ENCODE results near the gene DUS4L. TPM values are rescaled to one million over a fixed set of nuclear protein-coding genes. Genes with fewer than 3 reads are reported as not detected.
"Not testable (repeated sequence)": the region's sequence is repeated elsewhere in the genome, so short reads cannot be mapped to it uniquely, and the experiment has no call there.

DUS4L gene, protein sequence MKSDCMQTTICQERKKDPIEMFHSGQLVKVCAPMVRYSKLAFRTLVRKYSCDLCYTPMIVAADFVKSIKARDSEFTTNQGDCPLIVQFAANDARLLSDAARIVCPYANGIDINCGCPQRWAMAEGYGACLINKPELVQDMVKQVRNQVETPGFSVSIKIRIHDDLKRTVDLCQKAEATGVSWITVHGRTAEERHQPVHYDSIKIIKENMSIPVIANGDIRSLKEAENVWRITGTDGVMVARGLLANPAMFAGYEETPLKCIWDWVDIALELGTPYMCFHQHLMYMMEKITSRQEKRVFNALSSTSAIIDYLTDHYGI
- 13.9 TPM for total RNA-seq

DNA sequence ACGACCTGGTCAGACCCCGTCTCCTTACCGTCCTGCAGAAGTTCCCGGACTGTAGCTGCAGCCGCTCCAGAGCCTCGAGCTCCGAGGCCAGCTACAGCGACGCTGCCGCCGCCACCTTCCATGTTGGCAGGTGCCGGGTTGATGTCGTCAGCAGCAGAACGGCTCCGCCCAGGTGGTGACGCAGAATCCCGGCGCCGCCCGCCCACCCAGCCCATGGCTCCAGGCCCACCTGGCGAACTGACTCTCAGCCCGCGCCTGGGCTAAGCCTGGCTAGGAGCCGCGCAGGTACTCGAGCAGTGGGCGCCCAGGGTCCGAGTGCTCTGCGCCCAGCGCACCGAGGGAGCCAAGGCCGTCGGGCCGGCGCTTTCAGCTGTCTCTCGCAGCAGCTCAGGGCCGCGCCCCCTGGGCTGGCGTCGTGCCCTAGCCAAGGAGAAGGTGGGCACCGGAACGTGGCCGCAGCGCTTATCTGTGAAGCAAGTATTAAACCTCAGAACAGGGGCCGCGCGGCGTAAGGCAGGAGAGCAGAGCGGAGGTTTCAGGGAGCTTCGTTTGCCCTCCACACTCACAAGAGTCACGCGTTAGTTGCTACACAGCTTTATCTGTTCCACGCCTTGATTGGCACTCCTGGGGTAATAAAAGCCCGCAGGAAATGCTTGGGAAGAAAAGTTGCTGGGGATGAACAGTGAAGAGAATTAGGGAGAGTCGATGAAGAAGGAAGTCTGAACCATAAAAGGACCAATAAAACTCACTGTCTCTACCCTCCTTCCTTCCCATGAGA lies at the start of gene DUS4L, which contains the start of gene COG5:
TSS of gene DUS4L (plus strand) at position 197 of the 778 bp plus-strand sequence. CDS start 3,100 bp downstream, outside the sequence.
TSS of gene COG5 (minus strand) at position 146 of the 778 bp plus-strand sequence. CDS start at position 122, 24 bp downstream.
- Histone ChIP-seq H3K4me3 (ENCODE audit: low read length) (peak within 1 kb of the TSS; percentile 79), H3K27me3 (ENCODE audit: insufficient read depth, low read length) (no peaks in the 10 kb centered on the region), H3K9me3 (ENCODE audit: low read depth, low read length) (no peaks in the 10 kb centered on the region), H3K4me1 (ENCODE audit: insufficient read depth, low read length) (peaks cover 21% of the 10 kb centered on the region)

DNA sequence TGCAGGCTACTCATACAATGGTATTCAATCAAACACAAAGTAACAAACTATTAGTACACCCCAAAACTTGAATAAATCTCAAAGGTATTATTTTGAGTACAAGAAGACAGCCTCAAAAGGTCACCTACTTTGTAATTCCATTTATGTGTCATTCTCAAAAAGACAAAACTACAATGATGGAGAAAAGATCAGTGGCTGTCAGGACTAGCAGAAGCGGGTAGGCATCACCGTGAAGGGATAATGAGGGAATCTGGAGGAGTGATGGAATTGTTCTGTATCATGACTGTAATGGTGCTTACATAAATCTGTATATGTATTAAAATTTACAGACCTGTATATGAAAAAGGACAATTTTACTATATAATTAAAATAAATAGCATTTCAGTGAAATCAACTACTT lies 37.1 kb upstream of the DUS4L start:
- Histone ChIP-seq H3K27me3 (ENCODE audit: insufficient read depth, low read length) (no peaks in the 10 kb centered on the region), H3K4me3 (ENCODE audit: low read length) (no peak overlapping the region), H3K4me1 (ENCODE audit: insufficient read depth, low read length) (no peaks in the 10 kb centered on the region), H3K9me3 (ENCODE audit: low read depth, low read length) (no peaks in the 10 kb centered on the region)

DNA sequence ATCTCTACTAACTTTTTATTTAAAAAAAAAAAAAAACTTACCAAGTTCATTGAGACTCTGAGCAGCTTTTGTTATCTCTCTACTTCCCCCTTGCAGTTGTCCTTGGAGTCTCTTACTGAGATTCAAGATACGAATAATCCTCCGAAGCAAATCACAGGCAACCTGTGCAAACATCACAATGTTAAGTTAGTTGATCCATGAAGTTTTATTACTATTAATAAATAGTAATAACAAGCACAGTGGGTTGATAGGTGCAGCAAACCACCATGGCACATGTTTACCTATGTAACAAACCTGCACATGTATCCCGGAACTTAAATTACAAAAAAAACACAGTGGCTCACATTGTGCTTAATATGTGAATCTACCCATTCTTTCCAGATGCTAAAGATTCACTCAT lies 36.6 kb upstream of the DUS4L start:
- H3K27me3 ChIP-seq (ENCODE audit: insufficient read depth, low read length) = no peaks in the 10 kb centered on the region

DNA sequence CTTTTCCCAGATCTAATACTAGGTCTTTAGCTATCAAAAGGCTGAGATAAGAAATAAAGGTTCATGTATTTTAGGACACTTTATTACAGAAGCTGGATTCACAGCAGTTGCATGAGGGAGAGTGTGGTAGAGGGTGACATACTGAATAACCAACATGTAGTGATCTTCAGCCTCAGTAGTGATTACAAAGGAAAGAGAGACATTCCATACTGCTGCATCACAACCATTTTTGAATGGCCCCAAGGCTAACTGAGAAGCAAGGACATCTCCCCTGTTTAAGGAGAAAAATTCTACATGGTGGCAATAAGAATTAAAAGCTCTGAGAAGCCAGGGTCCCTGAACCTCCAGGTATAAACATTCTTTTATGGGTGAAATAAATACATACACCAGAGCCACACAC lies 35.3 kb upstream of the DUS4L start:
- Histone ChIP-seq H3K27me3 (ENCODE audit: insufficient read depth, low read length) (no peaks in the 10 kb centered on the region), H3K4me1 (ENCODE audit: insufficient read depth, low read length) (no peaks in the 10 kb centered on the region), H3K9me3 (ENCODE audit: low read depth, low read length) (no peaks in the 10 kb centered on the region), H3K4me3 (ENCODE audit: low read length) (no peak overlapping the region)

More for the DNA sequence above, 36.6 kb upstream of the DUS4L start:
- Histone ChIP-seq H3K4me1 (ENCODE audit: insufficient read depth, low read length) (no peaks in the 10 kb centered on the region), H3K4me3 (ENCODE audit: low read length) (no peak overlapping the region), H3K9me3 (ENCODE audit: low read depth, low read length) (no peaks in the 10 kb centered on the region)

DNA sequence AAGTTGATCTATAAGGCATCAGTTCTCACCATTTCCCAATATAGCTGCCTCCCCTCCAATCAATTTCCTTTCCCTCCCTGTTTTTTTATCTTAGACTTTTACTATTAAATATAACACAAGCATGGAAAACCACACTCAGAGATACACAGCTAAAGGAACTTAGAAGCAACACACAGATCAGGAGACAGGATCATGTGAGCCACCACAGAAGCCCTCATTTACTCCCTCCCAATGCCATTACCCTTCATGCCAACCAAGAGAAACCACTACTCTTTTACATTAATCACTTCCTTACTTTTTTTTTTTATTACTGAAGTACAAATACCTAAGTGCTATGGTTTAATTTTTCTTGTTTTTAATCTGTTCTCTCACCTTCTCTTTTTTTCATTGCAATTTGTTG lies 33.0 kb upstream of the DUS4L start:
- H3K9me3 ChIP-seq (ENCODE audit: low read depth, low read length) = no peaks in the 10 kb centered on the region
- H3K27me3 ChIP-seq (ENCODE audit: insufficient read depth, low read length) = no peaks in the 10 kb centered on the region
- no peak overlapping the region for H3K4me3 ChIP-seq (ENCODE audit: low read length)
- no peaks in the 10 kb centered on the region for H3K4me1 ChIP-seq (ENCODE audit: insufficient read depth, low read length)

DNA sequence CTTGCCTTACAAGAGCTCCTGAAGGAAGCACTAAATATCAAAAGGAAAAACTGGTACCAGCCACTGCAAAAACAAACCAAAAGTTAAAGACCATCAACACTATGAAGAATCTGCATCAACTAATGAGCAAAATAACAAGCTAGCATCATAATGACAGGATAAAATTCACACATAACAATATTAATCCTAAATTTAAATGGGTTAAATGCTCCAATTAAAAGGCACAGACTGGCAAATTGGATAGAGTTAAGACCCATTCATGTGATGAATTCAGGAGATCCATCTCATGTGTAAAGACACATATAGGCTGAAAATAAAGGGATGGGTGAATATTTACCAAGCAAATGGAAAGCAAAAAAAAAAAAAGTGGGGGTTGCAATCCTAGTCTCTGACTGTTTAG lies 29.6 kb upstream of the DUS4L start:
- no peaks in the 10 kb centered on the region for H3K27me3 ChIP-seq (ENCODE audit: insufficient read depth, low read length)
- H3K9me3 ChIP-seq (ENCODE audit: low read depth, low read length) = no peaks in the 10 kb centered on the region
- H3K4me1 ChIP-seq (ENCODE audit: insufficient read depth, low read length) = no peaks in the 10 kb centered on the region
- H3K4me3 ChIP-seq (ENCODE audit: low read length) = no peak overlapping the region

DNA sequence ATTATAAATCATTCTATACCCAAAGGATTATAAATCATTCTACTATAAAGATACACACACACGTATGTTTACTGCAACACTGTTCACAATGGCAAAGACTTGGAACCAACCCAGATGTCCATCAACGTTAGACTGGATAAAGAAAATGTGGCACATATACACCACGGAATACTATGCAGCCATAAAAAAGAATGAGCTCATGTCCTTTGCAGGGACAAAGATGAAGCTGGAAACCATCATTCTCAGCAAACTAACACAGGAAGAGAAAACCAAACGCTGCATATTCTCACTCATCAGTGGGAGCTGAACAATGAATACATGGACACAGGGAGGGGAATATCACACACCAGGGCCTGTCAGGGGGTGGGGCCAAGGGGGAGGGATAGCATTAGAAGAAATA lies 26.5 kb upstream of the DUS4L start:
- not testable (repeated sequence) for H3K27me3 ChIP-seq (ENCODE audit: insufficient read depth, low read length); H3K9me3 ChIP-seq (ENCODE audit: low read depth, low read length); H3K4me1 ChIP-seq (ENCODE audit: insufficient read depth, low read length); H3K4me3 ChIP-seq (ENCODE audit: low read length)

DNA sequence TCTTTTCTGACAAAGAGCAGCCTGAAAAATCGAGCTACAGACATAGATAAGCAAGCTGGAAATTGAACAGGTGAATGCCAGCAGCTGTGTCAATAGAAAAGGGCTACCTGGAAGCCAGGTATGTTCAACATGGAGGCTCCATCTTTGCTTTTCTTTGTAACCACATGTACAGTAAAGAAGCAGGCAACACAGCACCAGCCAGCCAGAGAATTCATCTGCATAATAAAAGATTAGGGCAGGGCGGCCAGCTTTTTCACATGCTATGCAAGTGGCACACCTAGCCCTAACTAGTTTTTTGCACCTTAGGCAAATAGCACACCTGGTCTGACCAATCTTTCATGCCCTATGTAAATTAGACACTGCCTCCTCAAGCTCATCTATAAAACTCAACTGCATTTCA lies 25.8 kb upstream of the DUS4L start:
- Histone ChIP-seq H3K27me3 (ENCODE audit: insufficient read depth, low read length) (no peaks in the 10 kb centered on the region), H3K4me3 (ENCODE audit: low read length) (no peak overlapping the region), H3K4me1 (ENCODE audit: insufficient read depth, low read length) (no peaks in the 10 kb centered on the region), H3K9me3 (ENCODE audit: low read depth, low read length) (no peaks in the 10 kb centered on the region)

DNA sequence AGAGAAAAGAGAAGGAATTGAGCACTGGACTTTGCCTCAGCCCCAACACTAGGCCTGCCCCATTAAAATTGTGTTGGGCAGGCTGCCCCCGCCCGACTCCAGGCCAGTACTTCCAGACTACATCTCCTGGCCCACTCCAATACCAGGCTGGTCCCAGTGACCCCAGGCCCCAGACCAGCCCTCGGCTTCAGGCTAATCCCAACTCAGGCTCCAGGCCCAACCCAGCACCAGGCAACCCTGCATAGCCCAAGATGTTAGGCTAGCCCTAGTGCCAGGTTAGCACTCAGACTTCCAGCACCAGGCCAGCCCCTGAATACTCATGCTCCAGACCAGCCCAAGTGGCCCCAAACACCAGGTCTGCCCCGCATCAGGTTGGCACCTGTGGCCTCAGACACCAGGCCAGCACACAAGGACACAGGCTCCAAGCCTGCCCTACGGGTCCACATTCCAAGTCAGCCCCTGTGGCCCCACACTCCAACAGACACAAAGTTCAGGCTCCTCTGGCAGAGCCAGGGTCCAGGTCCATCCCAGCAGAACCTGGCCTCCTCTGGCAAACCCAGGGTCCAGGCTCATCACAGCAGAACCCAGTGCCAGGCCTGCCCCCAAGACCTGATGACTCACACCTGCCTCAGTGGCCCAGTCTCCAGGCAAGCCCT lies 20.3 kb upstream of the DUS4L start:
- Histone ChIP-seq H3K27me3 (ENCODE audit: insufficient read depth, low read length) (no peaks in the 10 kb centered on the region), H3K4me1 (ENCODE audit: insufficient read depth, low read length) (no peaks in the 10 kb centered on the region), H3K9me3 (ENCODE audit: low read depth, low read length) (peaks cover 16% of the 10 kb centered on the region), H3K4me3 (ENCODE audit: low read length) (no peak overlapping the region)

DNA sequence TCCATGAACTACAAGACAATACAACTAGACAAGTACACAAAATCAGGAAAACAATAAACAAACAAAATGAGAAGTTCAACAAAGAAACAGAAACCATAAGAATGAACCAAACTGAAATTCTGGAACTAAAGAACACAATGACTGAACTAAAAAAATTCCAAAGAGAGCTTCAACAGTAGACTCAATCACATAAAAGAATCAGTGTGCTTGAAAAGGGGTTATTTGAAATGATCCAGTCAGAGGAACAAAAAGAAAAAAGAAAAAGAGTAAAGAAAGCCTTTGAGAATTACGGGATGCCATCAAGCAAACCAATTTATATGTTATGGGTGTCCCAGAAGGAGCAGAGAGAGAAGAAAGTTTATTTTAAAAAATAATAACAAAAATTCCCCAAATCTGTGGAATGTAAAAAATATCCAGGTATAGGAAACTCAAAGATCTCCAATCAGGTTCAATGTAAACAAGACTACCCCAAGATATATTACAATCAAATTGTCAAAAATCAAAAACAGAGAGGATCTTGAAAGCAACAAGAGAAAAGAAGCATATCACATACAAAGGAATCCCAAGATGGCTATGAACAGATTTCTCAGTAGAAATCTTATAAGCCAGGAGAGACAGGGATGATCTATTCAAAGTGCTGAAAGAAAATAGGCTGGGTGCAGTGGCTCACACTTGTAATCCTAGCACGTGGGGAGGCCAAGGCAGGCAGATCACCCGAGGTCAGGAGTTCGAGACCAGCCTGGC lies 18.8 kb upstream of the DUS4L start:
- H3K4me3 ChIP-seq (ENCODE audit: low read length) = no peak overlapping the region
- H3K27me3 ChIP-seq (ENCODE audit: insufficient read depth, low read length) = no peaks in the 10 kb centered on the region
- peaks cover 16% of the 10 kb centered on the region for H3K9me3 ChIP-seq (ENCODE audit: low read depth, low read length)
- H3K4me1 ChIP-seq (ENCODE audit: insufficient read depth, low read length) = no peaks in the 10 kb centered on the region

DNA sequence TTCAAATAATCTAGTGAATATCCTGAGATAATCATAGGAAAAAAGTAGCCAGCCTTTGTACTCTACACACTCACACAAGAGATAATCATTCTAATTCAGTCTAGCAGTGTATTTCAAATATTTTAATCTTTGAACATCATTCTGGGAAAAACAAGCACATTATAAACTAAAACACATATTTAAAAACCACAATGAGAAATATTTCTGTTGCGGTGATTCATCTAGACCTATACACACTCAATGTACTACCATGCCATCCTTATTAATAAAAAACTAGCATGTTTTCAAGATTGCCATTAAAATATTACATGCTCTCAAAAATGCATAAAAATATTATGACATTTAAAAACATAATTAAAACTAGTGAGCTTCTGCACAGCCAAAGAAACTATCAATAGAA lies 11.8 kb upstream of the DUS4L start:
- H3K4me1 ChIP-seq (ENCODE audit: insufficient read depth, low read length) = no peaks in the 10 kb centered on the region

DNA sequence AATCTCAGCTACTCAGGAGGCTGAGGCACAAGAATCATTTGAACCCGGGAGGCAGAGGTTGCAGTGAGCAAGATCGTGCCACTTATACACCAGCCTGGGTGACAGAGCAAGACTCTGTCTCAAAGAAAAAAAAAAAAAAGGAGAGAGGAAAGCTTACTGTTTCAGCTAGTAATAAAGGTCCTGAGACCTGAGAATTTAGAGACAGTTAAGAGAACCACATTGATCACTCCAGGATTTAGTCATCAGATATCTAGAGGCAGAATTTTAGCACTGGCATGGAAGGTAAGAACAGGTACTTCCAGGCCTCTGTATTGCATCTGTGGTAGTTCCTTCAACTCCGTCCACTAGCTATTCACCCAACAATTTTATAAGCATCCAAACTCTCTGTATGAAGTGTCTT lies 7.9 kb upstream of the DUS4L start:
- Histone ChIP-seq H3K4me1 (ENCODE audit: insufficient read depth, low read length) (no peaks in the 10 kb centered on the region), H3K4me3 (ENCODE audit: low read length) (no peak overlapping the region), H3K9me3 (ENCODE audit: low read depth, low read length) (no peaks in the 10 kb centered on the region), H3K27me3 (ENCODE audit: insufficient read depth, low read length) (no peaks in the 10 kb centered on the region)

More for the DNA sequence above, 11.8 kb upstream of the DUS4L start:
- Histone ChIP-seq H3K4me3 (ENCODE audit: low read length) (no peak overlapping the region), H3K27me3 (ENCODE audit: insufficient read depth, low read length) (no peaks in the 10 kb centered on the region), H3K9me3 (ENCODE audit: low read depth, low read length) (no peaks in the 10 kb centered on the region)

DNA sequence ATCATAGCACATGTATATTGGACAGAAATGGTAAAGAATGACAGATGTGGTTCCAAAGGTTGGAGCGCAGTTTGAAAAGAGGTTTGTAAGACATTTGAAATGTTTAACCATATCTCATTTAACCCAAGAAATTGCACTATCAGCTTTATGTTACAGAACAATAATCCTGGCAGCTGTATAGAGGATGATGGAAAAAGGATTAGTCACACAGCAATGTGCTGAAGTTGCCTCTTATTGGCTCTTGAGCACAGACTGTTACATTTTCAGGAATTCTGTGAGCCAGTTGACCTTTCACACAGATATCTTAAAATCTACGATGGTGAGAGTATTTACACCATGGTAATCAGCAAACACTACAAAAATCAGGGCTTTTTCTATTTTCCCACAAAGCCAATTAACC lies 3.9 kb upstream of the DUS4L start:
- H3K27me3 ChIP-seq (ENCODE audit: insufficient read depth, low read length) = no peaks in the 10 kb centered on the region
- peaks cover 21% of the 10 kb centered on the region for H3K4me1 ChIP-seq (ENCODE audit: insufficient read depth, low read length)
- H3K9me3 ChIP-seq (ENCODE audit: low read depth, low read length) = no peaks in the 10 kb centered on the region
- no peak overlapping the region for H3K4me3 ChIP-seq (ENCODE audit: low read length)

DNA sequence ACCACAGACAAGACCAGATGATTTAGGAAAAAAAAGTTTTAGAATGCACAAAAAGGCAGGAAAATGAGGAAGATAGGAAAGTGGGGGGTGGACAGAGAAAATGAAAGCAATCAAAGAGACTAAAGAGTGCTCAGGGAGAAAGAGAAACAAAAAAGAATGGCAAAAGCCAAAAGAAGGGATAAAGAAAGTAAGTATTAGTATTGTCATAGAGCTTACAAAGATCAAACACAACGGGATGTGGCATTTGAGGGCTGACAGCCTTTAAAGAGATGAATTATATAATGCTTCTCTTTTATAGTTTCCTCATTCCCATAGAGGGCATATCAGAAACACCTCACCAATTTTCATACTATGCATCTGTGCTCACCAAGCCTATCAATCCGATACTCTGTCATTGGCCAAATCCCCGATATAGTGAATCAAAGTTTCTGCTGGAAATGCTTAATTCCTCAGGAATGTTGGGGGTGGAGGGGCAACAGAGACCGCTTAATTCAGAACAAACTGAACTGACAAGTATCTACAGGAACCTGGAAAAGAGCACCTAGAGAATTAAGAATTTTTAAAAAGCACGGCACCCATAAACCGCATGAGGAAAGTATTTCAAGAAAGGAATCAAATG lies 2.8 kb upstream of the DUS4L start:
- H3K4me1 ChIP-seq (ENCODE audit: insufficient read depth, low read length) = peaks cover 21% of the 10 kb centered on the region
- no peak overlapping the region for H3K4me3 ChIP-seq (ENCODE audit: low read length)
- no peaks in the 10 kb centered on the region for H3K27me3 ChIP-seq (ENCODE audit: insufficient read depth, low read length)
- H3K9me3 ChIP-seq (ENCODE audit: low read depth, low read length) = no peaks in the 10 kb centered on the region
